Measurements from ENCODE around the gene RUNX1. TPM values are rescaled to one million over a fixed set of nuclear protein-coding genes. Genes with fewer than 3 reads are reported as not detected.

Gene RUNX1
- polyA plus RNA-seq, 6 donors from 2014 or later, result 8.8 to 20.7 (median 14.6) TPM

DNA sequence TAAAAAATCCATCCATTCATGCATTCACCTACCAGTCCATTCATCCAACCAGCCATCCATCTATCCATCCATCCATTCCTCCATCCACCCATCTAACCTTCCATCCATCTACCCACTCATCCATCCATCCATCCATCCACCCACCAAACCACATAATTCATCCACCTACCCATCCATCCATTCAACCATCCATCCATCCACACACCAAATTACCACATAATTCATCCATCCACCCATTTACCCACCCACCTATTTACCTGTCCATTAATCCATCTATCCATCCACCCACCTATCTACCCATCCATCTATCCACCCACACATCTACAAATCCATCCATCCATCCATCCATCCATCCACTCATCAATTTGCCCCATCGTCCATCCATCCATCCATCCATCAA, 308.9 kb downstream of the RUNX1 start:
- no peak overlapping the region for H3K4me3 Mint-ChIP-seq
- ATAC-seq (ENCODE audit: low read depth in 2 of 2), result no peak
- H3K27ac Mint-ChIP-seq, result no peak overlapping the region

More for the DNA sequence above, 308.9 kb downstream of the RUNX1 start:
- peaks cover 5 to 60% (median 39%) of the 10 kb centered on the region in 3 donors for H3K27me3 Mint-ChIP-seq
- no peaks in the 10 kb centered on the region for H3K9me3 Mint-ChIP-seq
- DNase-seq, result no peak
- H3K36me3 Mint-ChIP-seq, result no peaks in the 10 kb centered on the region
- H3K4me1 Mint-ChIP-seq, result no peaks in the 10 kb centered on the region

Data from naive B cell (primary cell).